GM23338 (cell line): ENCODE measurements around the gene RAMP3. TPM values are rescaled to one million over a fixed set of nuclear protein-coding genes. Genes with fewer than 3 reads are reported as not detected.

ENCODE experiments used
- ATAC-seq: fragments of 200-7000 bp; cut with Tn5 transposase; 3 replicates; pipeline ENCODE4 v1.9.1; 2020
- DNase-seq: peaks from one replicate; pipeline ENCODE4 v3.0.0-alpha.2; 2015; ENCODE audit warnings: low spot score
- H2AFZ ChIP-seq: fragments of 200-600 bp; sonication (generic); 2 replicates; pipeline ENCODE4 v1.8.0; 2016; ENCODE audit warnings: antibody characterized with exemption, mild to moderate bottlenecking, moderate library complexity
- H3F3A ChIP-seq: fragments of 200-600 bp; sonication (generic); replicated peaks from 2 replicates; pipeline ENCODE4 v1.8.0; 2017; ENCODE audit warnings: antibody characterized with exemption, mixed run types, low read depth
- H3K27ac ChIP-seq: fragments of 200-600 bp; sonication (generic); 2 replicates; pipeline ENCODE4 v1.6.1; 2016; ENCODE audit warnings: low read depth
- H3K27me3 ChIP-seq: fragments of 200-600 bp; sonication (generic); 2 replicates; pipeline ENCODE4 v1.8.0; 2016; ENCODE audit warnings: mild to moderate bottlenecking, mixed run types, moderate library complexity; ENCODE audit not compliant: insufficient read depth
- H3K36me3 ChIP-seq: fragments of 200-600 bp; sonication (generic); 2 replicates; pipeline ENCODE4 v1.8.0; 2016; ENCODE audit warnings: mild to moderate bottlenecking; ENCODE audit not compliant: insufficient read depth
- H3K4me1 ChIP-seq: fragments of 200-600 bp; sonication (generic); 2 replicates; pipeline ENCODE4 v1.8.0; 2016; ENCODE audit warnings: mild to moderate bottlenecking, moderate library complexity; ENCODE audit not compliant: insufficient read depth
- H3K4me2 ChIP-seq: fragments of 200-600 bp; sonication (generic); 2 replicates; pipeline ENCODE4 v1.7.1; 2017; ENCODE audit warnings: mixed run types
- H3K4me3 ChIP-seq: fragments of 200-600 bp; sonication (generic); 2 replicates; pipeline ENCODE4 v1.6.1; 2016; ENCODE audit warnings: mixed run types
- H3K79me2 ChIP-seq: fragments of 200-600 bp; sonication (generic); replicated peaks from 2 replicates; pipeline ENCODE4 v1.8.0; 2017; ENCODE audit warnings: mild to moderate bottlenecking; ENCODE audit not compliant: insufficient read depth
- H3K9me2 ChIP-seq: fragments of 200-600 bp; sonication (generic); 2 replicates; pipeline ENCODE4 v1.8.0; 2017; ENCODE audit not compliant: insufficient read depth
- H4K20me1 ChIP-seq: fragments of 200-600 bp; sonication (generic); replicated peaks from 2 replicates; pipeline ENCODE4 v1.8.0; 2017; ENCODE audit warnings: mild to moderate bottlenecking; ENCODE audit not compliant: insufficient read depth
- H3K27ac Mint-ChIP-seq: 2 replicates; pipeline ENCODE4 v1.8.0; 2020; ENCODE audit warnings: inconsistent platforms, mild to moderate bottlenecking, moderate library complexity, mixed read lengths
- H3K27me3 Mint-ChIP-seq: 3 replicates; pipeline ENCODE4 v1.8.0; 2022; ENCODE audit warnings: low read depth, mild to moderate bottlenecking, moderate library complexity, mixed read lengths, inconsistent platforms; ENCODE audit not compliant: insufficient read depth, poor library complexity
- H3K36me3 Mint-ChIP-seq: 3 replicates; pipeline ENCODE4 v1.8.0; 2021; ENCODE audit warnings: low read depth, mild to moderate bottlenecking, inconsistent platforms, moderate library complexity, mixed read lengths
- H3K4me1 Mint-ChIP-seq: 3 replicates; pipeline ENCODE4 v1.8.0; 2020; ENCODE audit warnings: mild to moderate bottlenecking, inconsistent platforms, mixed read lengths
- H3K4me3 Mint-ChIP-seq: 3 replicates; pipeline ENCODE4 v1.8.0; 2021; ENCODE audit warnings: moderate library complexity, mild to moderate bottlenecking, inconsistent platforms, mixed read lengths
- H3K9me3 Mint-ChIP-seq: 3 replicates; pipeline ENCODE4 v1.8.0; 2020; ENCODE audit warnings: moderate library complexity, mild to moderate bottlenecking, inconsistent platforms, mixed read lengths
- CREB1 ChIP-seq: fragments of 250-450 bp; sonication (Bioruptor Pico); IDR thresholded peaks from 2 replicates; pipeline ENCODE4 v1.5.0; 2020; ENCODE audit warnings: low read depth, mild to moderate bottlenecking, moderate library complexity
- EZH2 ChIP-seq: fragments of 200-600 bp; sonication (generic); IDR thresholded peaks from one replicate; pipeline ENCODE4 v1.8.0; 2017; ENCODE audit warnings: antibody characterized with exemption, mild to moderate bottlenecking, low read depth; ENCODE audit not compliant: unreplicated experiment
- EZH2phosphoT487 ChIP-seq: fragments of 200-600 bp; sonication (generic); IDR thresholded peaks from one replicate; pipeline ENCODE4 v1.8.1; 2018; ENCODE audit warnings: antibody characterized with exemption; ENCODE audit not compliant: unreplicated experiment
- NANOG ChIP-seq: IDR thresholded peaks from 2 replicates; pipeline ENCODE4 v1.6.1; 2016; ENCODE audit warnings: antibody characterized with exemption, borderline replicate concordance
- POLR2AphosphoS5 ChIP-seq: IDR thresholded peaks from 2 replicates; pipeline ENCODE4 v1.6.1; 2016; ENCODE audit warnings: antibody characterized with exemption, low read depth
- STAT1 ChIP-seq: IDR thresholded peaks from one replicate; pipeline ENCODE4 v1.6.1; 2016; ENCODE audit warnings: antibody characterized with exemption; ENCODE audit not compliant: unreplicated experiment
- ZNF114 ChIP-seq: fragments of 250-450 bp; sonication (Bioruptor Pico); IDR thresholded peaks from 2 replicates; pipeline ENCODE4 v1.5.0; 2020; ENCODE audit warnings: mild to moderate bottlenecking, moderate library complexity
- ZNF331 ChIP-seq: fragments of 250-450 bp; sonication (Bioruptor Pico); IDR thresholded peaks from 2 replicates; pipeline ENCODE4 v1.5.0; 2020; ENCODE audit warnings: low read depth, mild to moderate bottlenecking, moderate library complexity
- polyA plus RNA-seq: library from polyadenylated mRNA; unstranded; fragments of >200 nt; fragmentation: Nextera tagmentation; extraction: Ambion mirVana; gene quantifications from 2 replicates; pipeline ENCODE4 v1.2.1, GENCODE V29; 2016
- total RNA-seq: library from RNA; depleted of rRNA; stranded (reverse); fragments of >200 nt; shearing (Covaris generic); gene quantifications from 2 replicates; pipeline ENCODE4 v1.2.3, GENCODE V29; 2014
- TF ChIP-seq, protein P1 (sequence below), 2 experiments: fragments of 200-600 bp in 1 of 2; sonication (generic) in 1 of 2; conservative IDR thresholded peaks; 2 replicates each; pipeline versions ENCODE4 v1.5.1 to v1.6.1; 2016 to 2017; ENCODE audit warnings: antibody characterized with exemption in 2 of 2, low read depth in 2 of 2, mild to moderate bottlenecking in 2 of 2, moderate library complexity in 1 of 2
- TF ChIP-seq, protein P2 (sequence below): IDR thresholded peaks from 2 replicates; pipeline ENCODE4 v1.6.1; 2016; ENCODE audit warnings: antibody characterized with exemption
- TF ChIP-seq, protein P3 (sequence below): IDR thresholded peaks from one replicate; pipeline ENCODE4 v1.6.1; 2018; ENCODE audit warnings: antibody characterized with exemption; ENCODE audit not compliant: unreplicated experiment

Gene RAMP3
- total and polyA plus RNA-seq, 2 experiments from 2014 or later, result 1.1 to 4.6 TPM

DNA sequence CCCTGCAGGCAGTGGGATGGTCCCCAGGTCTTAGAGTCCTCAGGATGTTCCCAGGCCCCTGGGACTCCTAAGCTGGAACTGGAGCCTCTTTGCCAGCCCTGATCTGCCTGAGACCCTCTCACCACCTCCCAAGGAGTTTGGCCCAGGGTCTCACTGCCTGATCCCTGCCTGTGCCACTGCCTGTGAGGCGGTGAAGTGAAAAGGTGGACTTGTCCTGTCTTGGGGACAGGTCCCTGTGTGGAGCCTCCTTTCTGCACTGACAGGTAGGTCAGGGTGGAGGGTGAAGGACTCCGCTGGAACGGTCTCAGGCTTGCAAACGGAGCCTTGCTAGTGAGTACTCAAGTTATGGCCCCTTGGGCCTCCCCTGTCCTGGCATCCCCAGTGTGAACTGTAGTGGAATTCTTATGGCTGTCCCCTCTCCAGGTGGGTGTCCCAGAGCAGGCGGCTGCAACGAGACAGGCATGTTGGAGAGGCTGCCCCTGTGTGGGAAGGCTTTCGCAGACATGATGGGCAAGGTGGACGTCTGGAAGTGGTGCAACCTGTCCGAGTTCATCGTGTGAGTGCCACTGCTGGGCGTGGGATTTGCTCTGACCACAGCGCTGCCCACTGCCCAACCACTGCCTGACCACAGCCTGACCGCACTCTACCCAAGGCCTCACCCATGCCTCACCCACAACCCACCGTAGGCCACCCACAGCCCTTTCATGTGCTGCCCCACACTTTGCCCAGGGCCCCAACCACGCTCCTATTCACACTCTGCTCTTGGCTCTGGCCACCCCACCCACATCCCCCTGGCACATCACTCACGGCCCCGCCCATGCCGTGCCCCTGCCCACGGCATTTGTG, 19.5 kb downstream of the RAMP3 start:
- no peaks in the 10 kb centered on the region for H3K27me3 ChIP-seq
- no peak overlapping the region for H3K4me3 Mint-ChIP-seq
- no peak overlapping the region for H3K27ac Mint-ChIP-seq
- H3K79me2 ChIP-seq, result no peaks in the 10 kb centered on the region
- no peak overlapping the region for H3K27ac ChIP-seq
- H3F3A ChIP-seq, result no peaks in the 10 kb centered on the region
- no peaks in the 10 kb centered on the region for H3K9me3 Mint-ChIP-seq
- H3K4me3 ChIP-seq, result no peak overlapping the region
- no peaks in the 10 kb centered on the region; the same call in 2 of the 3 replicates for H3K36me3 Mint-ChIP-seq
- no peaks in the 10 kb centered on the region for H3K4me1 ChIP-seq
- peaks cover 1% of the 10 kb centered on the region for H3K27me3 Mint-ChIP-seq
- TF ChIP-seq STAT1 (no peak), EZH2phosphoT487 (no peak), NANOG (no peak), CREB1 (CRISPR knock-in tag) (no peak), ZNF331 (no peak)
- TF ChIP-seq, protein P1, sequence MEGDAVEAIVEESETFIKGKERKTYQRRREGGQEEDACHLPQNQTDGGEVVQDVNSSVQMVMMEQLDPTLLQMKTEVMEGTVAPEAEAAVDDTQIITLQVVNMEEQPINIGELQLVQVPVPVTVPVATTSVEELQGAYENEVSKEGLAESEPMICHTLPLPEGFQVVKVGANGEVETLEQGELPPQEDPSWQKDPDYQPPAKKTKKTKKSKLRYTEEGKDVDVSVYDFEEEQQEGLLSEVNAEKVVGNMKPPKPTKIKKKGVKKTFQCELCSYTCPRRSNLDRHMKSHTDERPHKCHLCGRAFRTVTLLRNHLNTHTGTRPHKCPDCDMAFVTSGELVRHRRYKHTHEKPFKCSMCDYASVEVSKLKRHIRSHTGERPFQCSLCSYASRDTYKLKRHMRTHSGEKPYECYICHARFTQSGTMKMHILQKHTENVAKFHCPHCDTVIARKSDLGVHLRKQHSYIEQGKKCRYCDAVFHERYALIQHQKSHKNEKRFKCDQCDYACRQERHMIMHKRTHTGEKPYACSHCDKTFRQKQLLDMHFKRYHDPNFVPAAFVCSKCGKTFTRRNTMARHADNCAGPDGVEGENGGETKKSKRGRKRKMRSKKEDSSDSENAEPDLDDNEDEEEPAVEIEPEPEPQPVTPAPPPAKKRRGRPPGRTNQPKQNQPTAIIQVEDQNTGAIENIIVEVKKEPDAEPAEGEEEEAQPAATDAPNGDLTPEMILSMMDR (conservative IDR thresholded peaks at IDR 0.05; ENCODE audit: low read depth in 2 of 2), result no peak
- TF ChIP-seq, protein P2, sequence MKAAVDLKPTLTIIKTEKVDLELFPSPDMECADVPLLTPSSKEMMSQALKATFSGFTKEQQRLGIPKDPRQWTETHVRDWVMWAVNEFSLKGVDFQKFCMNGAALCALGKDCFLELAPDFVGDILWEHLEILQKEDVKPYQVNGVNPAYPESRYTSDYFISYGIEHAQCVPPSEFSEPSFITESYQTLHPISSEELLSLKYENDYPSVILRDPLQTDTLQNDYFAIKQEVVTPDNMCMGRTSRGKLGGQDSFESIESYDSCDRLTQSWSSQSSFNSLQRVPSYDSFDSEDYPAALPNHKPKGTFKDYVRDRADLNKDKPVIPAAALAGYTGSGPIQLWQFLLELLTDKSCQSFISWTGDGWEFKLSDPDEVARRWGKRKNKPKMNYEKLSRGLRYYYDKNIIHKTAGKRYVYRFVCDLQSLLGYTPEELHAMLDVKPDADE, result no peak
- H4K20me1 ChIP-seq, result no peaks in the 10 kb centered on the region; the same call in 1 of the 2 replicates
- DNase-seq (no peak), ATAC-seq (no peak)
- H3K4me1 Mint-ChIP-seq, result no peaks in the 10 kb centered on the region; the same call in 2 of the 3 replicates
- 0 out of 2 replicates have a peak, but pooled peaks cover 3% of the 10 kb centered on the region for H3K9me2 ChIP-seq
- no peak overlapping the region for H2AFZ ChIP-seq
- H3K36me3 ChIP-seq, result no peaks in the 10 kb centered on the region
- H3K4me2 ChIP-seq, result no peak overlapping the region

DNA sequence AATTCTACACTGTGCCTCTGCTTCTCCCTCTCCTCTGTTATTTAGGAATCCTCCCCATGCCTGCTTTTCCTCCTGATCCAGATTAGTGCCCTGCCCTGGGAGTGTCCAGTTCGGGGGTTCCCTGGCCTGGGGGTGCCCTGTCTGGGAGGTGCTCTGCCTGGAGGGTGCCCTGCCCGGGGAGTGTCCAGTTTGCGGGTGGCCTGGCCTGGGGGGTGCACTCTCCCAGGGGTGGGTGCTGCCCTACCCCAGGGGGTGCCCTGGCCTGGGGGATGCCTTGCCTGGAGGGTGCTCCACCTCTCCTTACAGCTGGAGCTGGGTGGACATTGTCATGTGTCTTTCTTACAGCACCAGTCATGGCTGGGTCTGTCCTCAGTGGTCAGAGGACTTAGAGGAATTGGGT, 20.2 kb downstream of the RAMP3 start:
- Histone ChIP-seq H3K4me1 (no peaks in the 10 kb centered on the region), H3K36me3 (no peaks in the 10 kb centered on the region), H3K27me3 (no peaks in the 10 kb centered on the region), H3K9me2 (0 out of 2 replicates have a peak, but pooled peaks cover 3% of the 10 kb centered on the region), H3K4me3 (no peak overlapping the region), H3K79me2 (no peaks in the 10 kb centered on the region), H3K27ac (no peak overlapping the region), H2AFZ (no peak overlapping the region), H4K20me1 (no peaks in the 10 kb centered on the region; the same call in 1 of the 2 replicates), H3F3A (no peaks in the 10 kb centered on the region), H3K4me2 (no peak overlapping the region)
- no peaks in the 10 kb centered on the region; the same call in 2 of the 3 replicates for H3K4me1 Mint-ChIP-seq
- peaks cover 1% of the 10 kb centered on the region for H3K27me3 Mint-ChIP-seq
- H3K9me3 Mint-ChIP-seq, result no peaks in the 10 kb centered on the region
- H3K27ac Mint-ChIP-seq, result no peak overlapping the region
- DNase-seq (no peak), ATAC-seq (no peak)
- no peaks in the 10 kb centered on the region; the same call in 2 of the 3 replicates for H3K36me3 Mint-ChIP-seq
- no peak overlapping the region for H3K4me3 Mint-ChIP-seq
- TF ChIP-seq ZNF331 (no peak), CREB1 (CRISPR knock-in tag) (no peak), POLR2AphosphoS5 (no peak), NANOG (no peak), EZH2phosphoT487 (no peak), STAT1 (no peak), ZNF114 (CRISPR knock-in tag) (no peak), EZH2 (no peak)
- TF ChIP-seq, protein P1 (conservative IDR thresholded peaks at IDR 0.05; ENCODE audit: low read depth in 2 of 2), result no peak
- TF ChIP-seq, protein P2, result no peak
- TF ChIP-seq, protein P3, sequence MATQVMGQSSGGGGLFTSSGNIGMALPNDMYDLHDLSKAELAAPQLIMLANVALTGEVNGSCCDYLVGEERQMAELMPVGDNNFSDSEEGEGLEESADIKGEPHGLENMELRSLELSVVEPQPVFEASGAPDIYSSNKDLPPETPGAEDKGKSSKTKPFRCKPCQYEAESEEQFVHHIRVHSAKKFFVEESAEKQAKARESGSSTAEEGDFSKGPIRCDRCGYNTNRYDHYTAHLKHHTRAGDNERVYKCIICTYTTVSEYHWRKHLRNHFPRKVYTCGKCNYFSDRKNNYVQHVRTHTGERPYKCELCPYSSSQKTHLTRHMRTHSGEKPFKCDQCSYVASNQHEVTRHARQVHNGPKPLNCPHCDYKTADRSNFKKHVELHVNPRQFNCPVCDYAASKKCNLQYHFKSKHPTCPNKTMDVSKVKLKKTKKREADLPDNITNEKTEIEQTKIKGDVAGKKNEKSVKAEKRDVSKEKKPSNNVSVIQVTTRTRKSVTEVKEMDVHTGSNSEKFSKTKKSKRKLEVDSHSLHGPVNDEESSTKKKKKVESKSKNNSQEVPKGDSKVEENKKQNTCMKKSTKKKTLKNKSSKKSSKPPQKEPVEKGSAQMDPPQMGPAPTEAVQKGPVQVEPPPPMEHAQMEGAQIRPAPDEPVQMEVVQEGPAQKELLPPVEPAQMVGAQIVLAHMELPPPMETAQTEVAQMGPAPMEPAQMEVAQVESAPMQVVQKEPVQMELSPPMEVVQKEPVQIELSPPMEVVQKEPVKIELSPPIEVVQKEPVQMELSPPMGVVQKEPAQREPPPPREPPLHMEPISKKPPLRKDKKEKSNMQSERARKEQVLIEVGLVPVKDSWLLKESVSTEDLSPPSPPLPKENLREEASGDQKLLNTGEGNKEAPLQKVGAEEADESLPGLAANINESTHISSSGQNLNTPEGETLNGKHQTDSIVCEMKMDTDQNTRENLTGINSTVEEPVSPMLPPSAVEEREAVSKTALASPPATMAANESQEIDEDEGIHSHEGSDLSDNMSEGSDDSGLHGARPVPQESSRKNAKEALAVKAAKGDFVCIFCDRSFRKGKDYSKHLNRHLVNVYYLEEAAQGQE, result no peak
